HepG2 (cell line): ENCODE measurements around the gene CYB5R3. TPM values are rescaled to one million over a fixed set of nuclear protein-coding genes. Genes with fewer than 3 reads are reported as not detected.

ENCODE experiments used
- ATAC-seq: fragments of 200-7000 bp; cut with Tn5 transposase; 3 replicates; pipeline ENCODE4 v1.9.1; 2020; ENCODE audit warnings: mild to moderate bottlenecking, moderate library complexity
- BruUV-seq: library from RNA; stranded (reverse); fragments of 400-500 nt; replicated peaks from 2 replicates; lab custom pipeline; 2021; lab: Mats Ljungman, UMichigan
- CTCF ChIA-PET: fragments of 300-600 bp; formaldehyde crosslinking; extraction: SDS; loops from one replicate; lab custom pipeline; 2021; ENCODE audit warnings: low total read pairs, inconsistent platforms, low intra/inter-chr PET ratio; lab: Yijun Ruan, JAX
- POLR2A ChIA-PET: fragments of 350-600 bp; sonication (Branson Sonifier 250); formaldehyde crosslinking; loops from one replicate; lab custom pipeline; 2020; ENCODE audit warnings: antibody characterized with exemption, inconsistent platforms; lab: Yijun Ruan, JAX
- DNase-seq: peaks from one replicate; pipeline ENCODE4 v3.0.0-alpha.2; 2015; ENCODE audit warnings: low spot score
- FAIRE-seq: peaks from 3 replicates; lab custom pipeline; 2011; peaks lifted over from hg19 to GRCh38; lab: Jason Lieb, UNC
- H2AFZ ChIP-seq: one replicate; pipeline ENCODE4 v1.6.1; 2011; ENCODE audit warnings: low read length, inconsistent platforms
- H3K27ac ChIP-seq: fragments of 300-600 bp; 3 replicates; pipeline ENCODE4 v1.8.0; 2011; ENCODE audit warnings: mixed run types, mild to moderate bottlenecking, mixed read lengths, low read length, inconsistent platforms; ENCODE audit not compliant: insufficient read depth; ENCODE audit errors: extremely low read length
- H3K27me3 ChIP-seq, 2 experiments: fragments of 200-600 bp in 1 of 2; 2 replicates in 1 of 2; 3 replicates in 1 of 2; pipeline versions ENCODE4 v1.6.0 to v1.8.0; 2011; ENCODE audit warnings: low read length in 2 of 2, mild to moderate bottlenecking in 2 of 2, moderate library complexity in 2 of 2, inconsistent platforms in 1 of 2; ENCODE audit not compliant: insufficient read depth in 2 of 2, control insufficient read depth in 1 of 2
- H3K36me3 ChIP-seq, 2 experiments: fragments of 200-600 bp in 1 of 2; replicated peaks in 1 of 2; 2 replicates in 1 of 2; 3 replicates in 1 of 2; pipeline versions ENCODE4 v1.5.1 to v1.8.0; 2011; ENCODE audit warnings: low read length in 2 of 2, inconsistent platforms in 1 of 2; ENCODE audit not compliant: insufficient read depth in 2 of 2, control insufficient read depth in 1 of 2
- H3K4me1 ChIP-seq: 2 replicates; pipeline ENCODE4 v1.5.1; 2012; ENCODE audit warnings: low read length, inconsistent platforms; ENCODE audit not compliant: insufficient read depth
- H3K4me2 ChIP-seq: 2 replicates; pipeline ENCODE4 v1.6.0; 2011; ENCODE audit warnings: low read depth, low read length, inconsistent platforms
- H3K4me3 ChIP-seq, 3 experiments: fragments of 200-600 bp in 1 of 3; sonication (generic), shearing (Covaris generic) in 1 of 3; replicated peaks in 1 of 3; 2 replicates each; pipeline ENCODE4 v1.5.1; 2011 to 2016; ENCODE audit warnings: low read length in 3 of 3, inconsistent platforms in 2 of 3, low read depth in 2 of 3, mild to moderate bottlenecking in 2 of 3, control low read depth in 1 of 3, mixed read lengths in 1 of 3; ENCODE audit not compliant: insufficient read depth in 1 of 3
- H3K79me2 ChIP-seq: one replicate; pipeline ENCODE4 v1.6.1; 2011; ENCODE audit warnings: low read length, inconsistent platforms; ENCODE audit not compliant: insufficient read depth
- H3K9ac ChIP-seq: 2 replicates; pipeline ENCODE4 v1.6.0; 2011; ENCODE audit warnings: mild to moderate bottlenecking, low read depth, low read length, inconsistent platforms; ENCODE audit not compliant: insufficient read depth
- H3K9me3 ChIP-seq: 2 replicates; pipeline ENCODE4 v1.5.1; 2012; ENCODE audit warnings: mild to moderate bottlenecking, low read length
- H4K20me1 ChIP-seq: 2 replicates; pipeline ENCODE4 v1.6.0; 2011; ENCODE audit warnings: inconsistent platforms, mild to moderate bottlenecking, low read length, moderate library complexity; ENCODE audit not compliant: insufficient read depth
- BCL3 ChIP-seq: sonication (generic); formaldehyde crosslinking; IDR thresholded peaks from 2 replicates; pipeline ENCODE4 v1.5.1; 2020; ENCODE audit warnings: mild to moderate bottlenecking, missing genetic modification reagents, moderate library complexity
- FOXO4 ChIP-seq: sonication (generic); formaldehyde crosslinking; conservative IDR thresholded peaks from 2 replicates; pipeline ENCODE4 v1.8.1; 2023; ENCODE audit warnings: missing genetic modification reagents
- FOXP1 ChIP-seq, 2 experiments: fragments of 450-650 bp in 1 of 2; IDR thresholded peaks; 2 replicates each; pipeline ENCODE4 v1.6.1; 2017 to 2018; ENCODE audit warnings: antibody characterized with exemption in 1 of 2
- GFI1 ChIP-seq: sonication (generic); formaldehyde crosslinking; IDR thresholded peaks from 2 replicates; pipeline ENCODE4 v1.5.0; 2020; ENCODE audit warnings: missing genetic modification reagents, mild to moderate bottlenecking, borderline replicate concordance
- GPN1 ChIP-seq: sonication (generic); formaldehyde crosslinking; IDR thresholded peaks from 2 replicates; pipeline ENCODE4 v1.5.1; 2020; ENCODE audit warnings: missing genetic modification reagents, borderline replicate concordance
- HMG20A ChIP-seq: IDR thresholded peaks from 2 replicates; pipeline ENCODE4 v1.6.1; 2016; ENCODE audit warnings: borderline replicate concordance
- MZF1 ChIP-seq: sonication (generic); formaldehyde crosslinking; IDR thresholded peaks from 2 replicates; pipeline ENCODE4 v1.8.1; 2023; ENCODE audit warnings: mild to moderate bottlenecking, missing genetic modification reagents, borderline replicate concordance
- NFATC3 ChIP-seq: sonication (generic); formaldehyde crosslinking; IDR thresholded peaks from 2 replicates; pipeline ENCODE4 v1.5.1; 2020; ENCODE audit warnings: mild to moderate bottlenecking, missing genetic modification reagents
- RFXANK ChIP-seq: IDR thresholded peaks from 2 replicates; pipeline ENCODE4 v1.6.1; 2016
- RFXAP ChIP-seq: sonication (generic); formaldehyde crosslinking; IDR thresholded peaks from 2 replicates; pipeline ENCODE4 v1.4.0; 2020; ENCODE audit warnings: missing genetic modification reagents, borderline replicate concordance
- TBL1XR1 ChIP-seq: fragments of 150-350 bp; IDR thresholded peaks from 2 replicates; pipeline ENCODE4 v1.6.1; 2014; ENCODE audit warnings: borderline replicate concordance, low read length; ENCODE audit not compliant: partially characterized antibody
- TBX2 ChIP-seq: sonication (generic); formaldehyde crosslinking; IDR thresholded peaks from 2 replicates; pipeline ENCODE4 v1.5.0; 2020; ENCODE audit warnings: missing genetic modification reagents, mild to moderate bottlenecking, borderline replicate concordance
- ZC3H4 ChIP-seq: sonication (generic); formaldehyde crosslinking; IDR thresholded peaks from 2 replicates; pipeline ENCODE4 v1.4.0; 2020; ENCODE audit warnings: missing genetic modification reagents, borderline replicate concordance
- ZEB1 ChIP-seq: IDR thresholded peaks from 2 replicates; pipeline ENCODE4 v1.6.1; 2012; ENCODE audit warnings: mild to moderate bottlenecking, low read depth, inconsistent platforms; ENCODE audit not compliant: insufficient replicate concordance
- ZMYM4 ChIP-seq: sonication (generic); formaldehyde crosslinking; IDR thresholded peaks from 2 replicates; pipeline ENCODE4 v1.8.1; 2023; ENCODE audit warnings: mild to moderate bottlenecking, missing genetic modification reagents
- ZNF3 ChIP-seq: IDR thresholded peaks from 2 replicates; pipeline ENCODE4 v1.7.0; 2017; ENCODE audit warnings: inconsistent platforms
- ZNF337 ChIP-seq: sonication (generic); formaldehyde crosslinking; IDR thresholded peaks from 2 replicates; pipeline ENCODE4 v1.5.1; 2020; ENCODE audit warnings: missing genetic modification reagents, low read depth, mild to moderate bottlenecking, borderline replicate concordance
- ZNF547 ChIP-seq: sonication (generic); formaldehyde crosslinking; IDR thresholded peaks from 2 replicates; pipeline ENCODE4 v1.5.1; 2020; ENCODE audit warnings: mild to moderate bottlenecking, missing genetic modification reagents
- ZNF570 ChIP-seq: sonication (generic); formaldehyde crosslinking; IDR thresholded peaks from 2 replicates; pipeline ENCODE4 v1.4.0; 2020; ENCODE audit warnings: mild to moderate bottlenecking, missing genetic modification reagents, borderline replicate concordance
- WGBS: methylation state at CpG from one replicate; pipeline ENCODE4 v1.1.6; 2017; ENCODE audit warnings: low lambda C conversion rate; 5-methylcytosine and 5-hydroxymethylcytosine counted together
- in situ Hi-C: cut with HindIII; loops from 2 replicates; pipeline ENCODE4 v1.10.0; 2017; ENCODE audit warnings: low pct_unique_long_range_greater_than_20kb; ENCODE audit not compliant: extremely low pct_ligation_motif_present
- intact Hi-C: fragments of 100-400 bp; cut with micrococcal nuclease; formaldehyde crosslinking; loops from one replicate; pipeline ENCODE4 v1.10.0; 2022; ENCODE audit not compliant: unreplicated experiment
- polyA plus RNA-seq, 8 experiments: library from polyadenylated mRNA; depleted of rRNA in 3 of 8; stranded (reverse) in 7 of 8; unstranded in 1 of 8; fragments of >200 nt; fragmentation: Illumina TruSeq in 4 of 8; extraction: Trizol in 4 of 8; gene quantifications; 2 replicates each; pipeline versions ENCODE4 v1.2.1 to v1.2.3, GENCODE V29; 2011 to 2016; ENCODE audit warnings: low read depth in 4 of 8, missing spikeins in 1 of 8, mixed read lengths in 1 of 8; ENCODE audit not compliant: insufficient read depth in 1 of 8
- total RNA-seq, 5 experiments: library from RNA; depleted of rRNA; stranded (reverse); fragments of >200 nt; fragmentation: Illumina TruSeq; extraction: Trizol; gene quantifications; 2 replicates each; pipeline ENCODE4 v1.2.3, GENCODE V29; 2016; ENCODE audit warnings: low read depth in 1 of 5
- TF ChIP-seq, protein P1 (sequence below): sonication (generic); formaldehyde crosslinking; IDR thresholded peaks from 2 replicates; pipeline ENCODE4 v1.4.0; 2020; ENCODE audit warnings: mild to moderate bottlenecking, missing genetic modification reagents
- TF ChIP-seq, protein P2 (sequence below): IDR thresholded peaks from 2 replicates; pipeline ENCODE4 v1.6.1; 2016; ENCODE audit warnings: control low read depth

The CYB5R3 gene
- total and polyA plus RNA-seq, 2 of the 13 experiments (the other 11 are each of a cell fraction or from before 2014, with no cell fraction given), result 32.4 to 305 TPM

- in situ Hi-C loops, result no loop called here
- H3K9me3 ChIP-seq, result peaks cover 9% of the 10 kb centered on the region; the same call in 1 of the 2 replicates
- H3K4me1 ChIP-seq, result peaks cover 37% of the 10 kb centered on the region
- ATAC-seq, result peak; percentile 55; the same call in 1 of the 3 replicates
- H4K20me1 ChIP-seq, result no peaks in the 10 kb centered on the region
- intact Hi-C loops, result no loop called here
- no peaks in the 10 kb centered on the region for H3K79me2 ChIP-seq
- H3K4me2 ChIP-seq, result peak overlapping the region; percentile 28
- CTCF ChIA-PET, result no interaction called here
- DNase-seq, result peak; percentile 44
- no peak for FAIRE-seq
- H3K9ac ChIP-seq, result no peak overlapping the region
- no peak overlapping the region for H3K27ac ChIP-seq
- POLR2A ChIA-PET, result interaction anchor here (0.7 kb wide), 1 partner anchor 37 kb away, joined by 3 read pairs; no protein-coding TSS in a partner anchor
- H3K36me3 ChIP-seq, result no peaks in the 10 kb centered on the region
- no peak overlapping the region for H3K4me3 ChIP-seq
- 0% methylated on average over 2 of the region's 2 CpGs for whole genome bisulfite sequencing
- H2AFZ ChIP-seq, result no peak overlapping the region
- H3K27me3 ChIP-seq, result no peaks in the 10 kb centered on the region
- BruUV-seq, result no TSS peak
- TF ChIP-seq TBL1XR1 (no peak), ZNF570 (CRISPR knock-in tag) (no peak), BCL3 (CRISPR knock-in tag) (no peak), HMG20A (CRISPR knock-in tag) (peak; percentile 21; the same call in 1 of the 2 replicates), ZMYM4 (CRISPR knock-in tag) (no peak), NFATC3 (CRISPR knock-in tag) (no peak), ZC3H4 (CRISPR knock-in tag) (no peak), ZEB1 (no peak), RFXAP (CRISPR knock-in tag) (peak; percentile 62; the same call in 1 of the 2 replicates), FOXP1 (IDR thresholded peaks at IDR 0.05) (no peak), FOXP1 (CRISPR knock-in tag; IDR thresholded peaks at IDR 0.05) (no peak), ZNF3 (CRISPR knock-in tag) (no peak), ZNF337 (no peak), TBX2 (CRISPR knock-in tag) (no peak), GPN1 (CRISPR knock-in tag) (no peak), MZF1 (CRISPR knock-in tag) (no peak), ZNF547 (CRISPR knock-in tag) (no peak), GFI1 (CRISPR knock-in tag) (peak; percentile 94), RFXANK (CRISPR knock-in tag) (peak; percentile 93), FOXO4 (CRISPR knock-in tag) (no peak)
- TF ChIP-seq, protein P1, sequence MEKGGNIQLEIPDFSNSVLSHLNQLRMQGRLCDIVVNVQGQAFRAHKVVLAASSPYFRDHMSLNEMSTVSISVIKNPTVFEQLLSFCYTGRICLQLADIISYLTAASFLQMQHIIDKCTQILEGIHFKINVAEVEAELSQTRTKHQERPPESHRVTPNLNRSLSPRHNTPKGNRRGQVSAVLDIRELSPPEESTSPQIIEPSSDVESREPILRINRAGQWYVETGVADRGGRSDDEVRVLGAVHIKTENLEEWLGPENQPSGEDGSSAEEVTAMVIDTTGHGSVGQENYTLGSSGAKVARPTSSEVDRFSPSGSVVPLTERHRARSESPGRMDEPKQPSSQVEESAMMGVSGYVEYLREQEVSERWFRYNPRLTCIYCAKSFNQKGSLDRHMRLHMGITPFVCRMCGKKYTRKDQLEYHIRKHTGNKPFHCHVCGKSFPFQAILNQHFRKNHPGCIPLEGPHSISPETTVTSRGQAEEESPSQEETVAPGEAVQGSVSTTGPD (CRISPR knock-in tag), result no peak
- TF ChIP-seq, protein P2, sequence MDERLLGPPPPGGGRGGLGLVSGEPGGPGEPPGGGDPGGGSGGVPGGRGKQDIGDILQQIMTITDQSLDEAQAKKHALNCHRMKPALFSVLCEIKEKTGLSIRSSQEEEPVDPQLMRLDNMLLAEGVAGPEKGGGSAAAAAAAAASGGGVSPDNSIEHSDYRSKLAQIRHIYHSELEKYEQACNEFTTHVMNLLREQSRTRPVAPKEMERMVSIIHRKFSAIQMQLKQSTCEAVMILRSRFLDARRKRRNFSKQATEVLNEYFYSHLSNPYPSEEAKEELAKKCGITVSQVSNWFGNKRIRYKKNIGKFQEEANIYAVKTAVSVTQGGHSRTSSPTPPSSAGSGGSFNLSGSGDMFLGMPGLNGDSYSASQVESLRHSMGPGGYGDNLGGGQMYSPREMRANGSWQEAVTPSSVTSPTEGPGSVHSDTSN (CRISPR knock-in tag), result no peak
Observed at GRCh38 chr22:42673898-42674401, 24.8 kb upstream of the CYB5R3 start.
